HG02884 (cell line): Measurements from ENCODE around the gene KRTAP10-12.

Source experiments
- ATAC-seq: cut with Tn5 transposase; IDR thresholded peaks from one replicate; pipeline ENCODE4 v1.9.1; 2021; ENCODE audit warnings: mild to moderate bottlenecking, moderate library complexity; ENCODE audit not compliant: unreplicated experiment

Gene KRTAP10-12

GRCh38 chr21:44697811-44698734 is 1.1 kb downstream of the KRTAP10-12 start:
- no peak for ATAC-seq

DNA sequence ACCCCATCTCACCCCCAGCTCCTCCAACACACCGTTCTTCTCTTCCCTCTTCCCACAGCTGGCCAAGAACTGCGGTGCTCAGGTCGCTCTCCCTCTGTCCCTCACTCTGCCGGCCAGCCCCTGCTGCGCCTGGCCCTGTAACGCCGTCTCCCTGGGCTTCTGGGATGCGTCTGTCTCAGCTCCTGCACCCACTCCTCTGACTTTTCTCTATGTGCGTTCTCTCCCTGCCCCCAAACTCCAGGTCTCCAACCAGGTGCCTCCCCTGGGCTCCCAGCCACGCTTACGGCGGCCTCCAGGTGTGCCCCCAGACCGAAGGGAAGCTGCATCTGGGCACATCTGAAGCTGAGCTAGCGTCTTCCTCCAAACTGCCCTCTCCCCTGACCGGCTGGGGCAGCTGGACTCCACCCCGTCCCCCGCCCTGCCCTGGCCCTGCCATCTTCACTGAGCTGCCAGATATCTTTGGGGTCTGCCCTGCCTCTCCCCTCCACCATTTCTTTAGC is 2.6 kb downstream of the KRTAP10-12 start:
- ATAC-seq = no peak

GRCh38 chr21:44700101-44701022 is 3.4 kb downstream of the KRTAP10-12 start:
- no peak for ATAC-seq

GRCh38 chr21:44701023-44701400 is 4.0 kb downstream of the KRTAP10-12 start:
- ATAC-seq = no peak

GRCh38 chr21:44701541-44701940 is 4.6 kb downstream of the KRTAP10-12 start:
- ATAC-seq = no peak

DNA sequence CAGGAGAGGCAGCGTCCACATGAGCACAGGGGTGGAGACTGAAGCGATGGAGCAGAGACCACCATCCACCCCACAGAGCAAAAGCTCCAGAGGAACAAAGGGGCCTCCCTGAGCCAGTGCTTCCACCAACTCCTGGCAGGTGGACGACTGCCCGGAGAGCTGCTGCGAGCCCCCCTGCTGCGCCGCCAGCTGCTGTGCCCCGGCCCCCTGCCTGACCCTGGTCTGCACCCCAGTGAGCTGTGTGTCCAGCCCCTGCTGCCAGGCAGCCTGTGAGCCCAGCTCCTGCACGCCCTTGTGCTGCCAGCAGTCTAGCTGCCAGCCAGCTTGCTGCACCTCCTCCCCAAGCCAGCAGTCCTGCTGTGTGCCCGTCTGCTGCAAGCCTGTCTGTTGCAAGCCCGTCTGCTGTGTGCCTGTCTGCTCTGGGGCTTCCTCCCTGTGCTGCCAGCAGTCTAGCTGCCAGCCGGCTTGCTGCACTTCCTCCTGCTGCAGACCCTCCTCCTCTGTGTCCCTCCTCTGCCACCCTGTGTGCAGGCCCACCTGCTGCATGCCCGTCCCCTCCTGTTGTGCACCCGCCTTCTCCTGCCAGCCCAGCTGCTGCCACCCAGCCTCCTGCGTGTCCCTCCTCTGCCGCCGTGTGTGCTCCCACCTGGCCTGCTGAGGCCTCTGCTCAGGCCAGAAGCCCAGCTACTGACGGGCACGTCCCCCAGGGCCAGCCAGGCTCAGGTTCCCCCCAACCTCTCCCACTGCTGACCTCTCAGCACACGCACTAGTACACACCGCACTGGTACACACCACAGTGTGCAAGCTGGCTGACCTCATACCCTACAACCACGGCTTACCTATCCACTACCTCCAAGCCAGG is 5.4 kb downstream of the KRTAP10-12 start:
- ATAC-seq = no peak

GRCh38 chr21:44702973-44703730 is 6.2 kb downstream of the KRTAP10-12 start:
- no peak for ATAC-seq

- no peak for ATAC-seq
Measured at GRCh38 chr21:44703731-44704635, 7.0 kb downstream of the KRTAP10-12 start.

- no peak for ATAC-seq
Measured at GRCh38 chr21:44704636-44705001, 7.6 kb downstream of the KRTAP10-12 start.

GRCh38 chr21:44706026-44706705 is 9.2 kb downstream of the KRTAP10-12 start:
- no peak for ATAC-seq

- no peak for ATAC-seq
Measured at GRCh38 chr21:44706706-44707581, 10.0 kb downstream of the KRTAP10-12 start.

DNA sequence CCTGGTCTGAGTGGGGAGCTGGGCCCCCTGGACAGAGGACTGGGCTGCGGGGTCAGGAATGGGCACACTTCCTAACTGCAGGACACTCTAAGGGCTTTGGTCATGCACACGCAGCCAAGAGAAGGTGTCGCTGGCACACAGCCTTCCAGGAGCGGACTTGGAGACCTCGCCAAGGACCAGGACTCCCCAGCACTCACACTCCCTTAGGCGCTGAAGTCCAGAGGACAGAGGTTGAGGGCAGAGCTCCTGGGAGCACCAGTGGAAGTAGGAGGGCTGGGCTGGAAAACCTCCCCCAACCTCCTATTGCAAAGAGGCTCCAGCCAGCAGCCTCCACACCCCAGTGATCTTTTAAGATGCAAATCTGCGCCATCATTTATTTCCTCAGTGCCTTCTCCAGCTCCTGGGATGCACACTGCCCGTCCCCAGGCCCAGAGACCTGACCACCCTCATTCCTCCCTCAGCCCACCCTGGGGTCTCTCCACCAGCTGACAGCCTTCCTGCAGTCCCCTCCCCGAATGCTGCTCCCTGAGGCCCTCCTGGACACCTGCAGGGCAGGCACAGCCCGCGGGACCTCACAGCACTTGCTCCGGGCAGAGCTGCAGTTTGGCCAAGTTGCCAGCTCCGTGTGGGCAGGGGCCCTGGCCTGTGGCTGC is 11.4 kb downstream of the KRTAP10-12 start:
- no peak for ATAC-seq

DNA sequence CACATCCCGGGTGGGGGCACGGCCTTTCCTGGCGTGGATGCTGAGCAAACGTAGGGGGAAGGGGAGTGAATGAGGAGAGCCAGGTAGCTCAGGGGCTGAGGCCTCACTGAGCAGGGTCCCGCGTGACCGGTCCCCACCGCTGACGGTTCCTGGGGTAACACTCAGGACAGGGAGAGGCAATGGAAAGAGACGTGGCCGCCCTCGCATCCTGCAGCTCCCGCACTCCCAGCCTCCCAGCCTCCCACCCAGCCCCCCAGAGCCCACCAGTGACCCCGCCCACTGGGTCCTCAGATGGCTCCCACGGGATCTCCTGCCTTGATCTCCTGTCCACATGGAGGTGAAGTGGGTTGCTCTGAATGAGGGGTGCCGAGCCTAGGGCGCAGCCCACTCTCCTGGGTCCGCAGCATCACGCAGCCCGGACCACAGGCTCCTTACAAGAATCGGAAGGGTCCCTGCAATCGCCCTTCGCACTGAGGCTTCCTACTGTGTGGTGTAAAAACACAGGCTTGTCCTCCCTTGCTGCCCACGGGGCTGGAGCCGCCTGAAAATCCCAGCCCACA is 12.0 kb downstream of the KRTAP10-12 start:
- no peak for ATAC-seq

DNA sequence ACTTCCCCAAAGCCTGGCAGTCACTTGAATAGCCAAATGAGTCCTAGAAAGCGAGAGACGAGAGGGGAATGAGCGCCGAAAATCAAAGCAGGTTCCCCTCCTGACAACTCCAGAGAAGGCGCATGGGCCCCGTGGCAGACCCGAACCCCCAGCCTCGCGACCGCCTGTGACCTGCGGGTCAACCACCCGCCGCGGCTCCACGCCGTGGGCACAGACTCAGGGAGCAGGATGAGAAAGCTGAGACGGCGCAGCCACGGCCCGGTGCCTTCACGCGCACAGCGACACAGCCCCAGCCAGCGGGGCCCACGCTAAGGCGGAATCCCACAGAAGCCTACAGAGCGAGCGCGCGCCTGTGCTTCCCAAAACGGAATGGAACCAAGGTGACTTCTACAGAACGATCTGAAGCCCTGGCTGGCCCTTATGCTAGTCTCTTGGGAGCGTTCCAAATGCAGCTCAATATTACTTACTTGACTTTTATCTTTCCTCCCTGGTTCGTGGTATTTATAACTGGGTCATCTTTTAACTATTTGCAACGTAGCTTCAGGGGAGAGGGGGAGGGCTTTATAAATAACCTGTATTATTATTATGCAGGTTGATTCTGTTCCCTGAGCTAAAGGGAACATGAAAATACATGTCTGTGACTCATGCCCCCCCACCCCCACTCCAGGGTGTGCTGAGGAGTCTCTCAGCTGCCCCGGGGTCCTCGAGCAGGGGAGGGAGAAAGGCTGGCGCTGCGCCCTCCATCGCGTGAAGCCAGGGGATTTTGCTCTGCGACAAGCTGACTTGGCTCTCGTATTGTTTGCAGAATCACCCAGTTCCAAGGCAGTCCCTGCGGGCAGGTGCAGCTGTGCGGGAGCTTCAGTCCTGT is 12.7 kb downstream of the KRTAP10-12 start:
- no peak for ATAC-seq

DNA sequence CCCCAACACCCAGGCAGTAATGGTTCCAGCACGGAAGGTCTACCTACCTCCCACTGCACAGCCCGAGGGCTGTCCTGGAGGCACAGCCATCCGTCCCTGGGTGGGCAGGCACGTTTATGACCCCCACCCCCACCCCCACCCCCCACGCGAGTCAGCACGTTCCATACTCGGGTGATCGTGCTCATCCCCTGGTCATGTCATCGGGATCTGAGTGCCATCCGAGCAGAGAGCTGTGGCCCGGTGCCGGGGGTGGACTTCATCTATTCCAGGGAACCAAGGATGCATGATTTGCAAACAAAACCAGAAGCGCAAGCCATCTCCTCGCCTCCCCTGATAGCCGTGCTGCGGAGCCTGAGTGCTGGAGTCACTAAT is 13.3 kb downstream of the KRTAP10-12 start:
- ATAC-seq = no peak
